Myocyte (in vitro differentiated cells): ENCODE data around the gene GNAL. TPM values are rescaled to one million over a fixed set of nuclear protein-coding genes. Genes with fewer than 3 reads are reported as not detected.
"Not testable (repeated sequence)": the region's sequence is repeated elsewhere in the genome, so short reads cannot be mapped to it uniquely, and the experiment has no call there.

ENCODE experiments used
- DNase-seq: peaks from one replicate; pipeline ENCODE4 v3.0.0-alpha.2; 2012; ENCODE audit warnings: low read depth
- total RNA-seq: library from RNA; depleted of rRNA; stranded (reverse); fragments of >200 nt; gene quantifications from 2 replicates; pipeline ENCODE4 v1.2.3, GENCODE V29; 2014

The GNAL gene
- total RNA-seq, 1 donor from 2014 or later, result 1.2 TPM

DNA sequence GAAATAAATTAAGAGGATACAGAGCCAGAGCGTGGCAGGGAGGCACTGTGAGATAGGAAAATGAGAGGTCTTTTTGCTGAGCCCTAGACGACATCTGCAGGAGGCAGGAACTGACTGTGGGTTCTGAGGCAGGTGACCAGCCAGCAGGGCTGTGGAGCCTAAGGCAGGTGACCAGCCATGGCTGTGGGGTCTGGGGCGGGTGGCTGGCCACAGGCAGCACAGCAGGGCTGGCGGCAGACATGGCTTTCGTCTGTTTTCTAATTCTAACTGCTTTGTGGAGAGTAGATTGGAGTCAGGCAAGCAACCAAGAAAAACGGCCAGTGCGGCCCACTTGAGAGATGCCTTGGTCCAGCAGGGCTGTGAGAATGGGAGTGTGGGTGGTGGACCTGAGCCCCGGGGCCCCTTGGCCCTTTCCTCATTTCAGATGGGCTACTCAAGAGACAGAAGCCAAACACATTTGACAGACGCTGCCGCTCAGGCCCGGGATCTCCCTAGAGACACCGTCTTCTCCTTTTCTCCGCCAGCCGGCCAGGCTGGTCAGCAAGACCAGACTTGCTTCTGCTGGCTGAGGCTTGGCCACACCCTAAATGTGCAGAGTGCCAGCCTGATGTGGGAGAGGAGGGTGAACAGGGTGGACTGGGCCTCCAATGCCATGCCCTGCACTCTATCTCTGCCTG is 19.7 kb upstream of the GNAL start:
- DNase-seq, result no peak

- no peak for DNase-seq
Measured at GRCh38 chr18:11669948-11670275, 19.2 kb upstream of the GNAL start.

DNA sequence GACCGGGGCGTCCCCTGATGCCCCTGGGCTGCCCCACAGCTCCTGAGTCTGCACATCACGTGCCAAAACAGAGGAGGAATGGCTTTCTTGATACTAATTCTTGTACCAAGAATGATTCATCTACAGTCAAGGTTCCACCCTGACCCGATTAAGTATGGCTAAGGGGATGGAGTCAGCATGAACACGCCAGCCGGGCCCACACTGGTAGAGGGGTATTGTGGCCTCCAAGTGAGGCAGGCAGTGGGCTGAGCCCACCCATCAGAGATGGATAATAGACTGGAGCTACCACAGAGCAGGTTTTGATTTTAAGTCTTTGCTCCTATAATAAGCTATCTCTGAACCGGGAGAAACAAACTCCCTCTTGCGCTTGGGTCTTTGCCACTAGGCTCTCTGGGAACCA is 17.9 kb upstream of the GNAL start:
- DNase-seq, result no peak

GRCh38 chr18:11672198-11672597 is 16.9 kb upstream of the GNAL start:
- no peak for DNase-seq

DNA sequence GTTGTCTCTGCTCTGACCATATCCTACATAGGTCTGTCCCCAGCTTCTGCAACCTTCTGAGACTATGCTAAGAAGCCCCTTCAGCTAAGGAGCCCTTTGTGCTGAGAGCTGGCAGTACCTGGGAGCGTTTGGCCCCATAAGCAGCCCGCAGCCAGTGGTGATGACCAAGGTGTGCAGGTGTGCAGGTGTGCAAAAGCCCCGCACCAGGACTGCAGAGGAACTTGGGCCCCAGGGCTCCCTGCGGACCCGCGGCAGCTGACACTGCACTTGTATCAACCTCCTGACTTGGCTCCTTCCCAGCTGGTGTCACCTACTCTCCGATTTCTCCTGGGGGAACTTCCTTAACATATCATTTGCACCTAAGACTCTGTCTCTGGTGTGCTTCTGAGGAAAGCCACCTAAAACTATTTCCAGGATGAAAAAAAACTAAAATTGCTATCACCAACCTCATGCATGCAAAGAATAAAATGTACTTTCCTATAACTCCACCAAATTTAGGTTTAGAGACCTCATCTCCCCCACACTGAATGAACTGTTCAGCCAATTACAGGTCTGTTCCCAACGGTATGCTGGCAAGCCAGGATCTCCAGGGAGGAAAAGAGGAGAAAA is 16.1 kb upstream of the GNAL start:
- no peak for DNase-seq

DNA sequence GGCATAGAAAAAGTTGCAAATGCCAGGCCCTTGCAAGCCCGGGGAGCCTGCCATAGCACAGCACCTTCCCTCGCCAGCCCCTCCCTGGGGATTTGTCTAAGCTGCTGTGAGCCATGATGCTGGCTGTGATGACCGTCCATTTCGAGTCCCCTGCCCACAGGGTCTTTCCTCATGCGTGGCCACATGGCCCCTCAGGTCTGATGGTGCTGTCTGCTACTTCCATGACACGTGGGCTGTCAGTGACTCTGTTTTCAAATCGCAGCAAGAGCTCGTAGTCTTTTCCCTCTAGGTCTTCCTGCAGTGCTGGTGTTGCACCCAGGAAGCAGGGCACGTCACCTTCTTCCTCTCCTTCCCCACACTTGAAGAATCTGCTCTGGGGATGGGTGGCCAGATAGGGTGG is 15.5 kb upstream of the GNAL start:
- no peak for DNase-seq

DNA sequence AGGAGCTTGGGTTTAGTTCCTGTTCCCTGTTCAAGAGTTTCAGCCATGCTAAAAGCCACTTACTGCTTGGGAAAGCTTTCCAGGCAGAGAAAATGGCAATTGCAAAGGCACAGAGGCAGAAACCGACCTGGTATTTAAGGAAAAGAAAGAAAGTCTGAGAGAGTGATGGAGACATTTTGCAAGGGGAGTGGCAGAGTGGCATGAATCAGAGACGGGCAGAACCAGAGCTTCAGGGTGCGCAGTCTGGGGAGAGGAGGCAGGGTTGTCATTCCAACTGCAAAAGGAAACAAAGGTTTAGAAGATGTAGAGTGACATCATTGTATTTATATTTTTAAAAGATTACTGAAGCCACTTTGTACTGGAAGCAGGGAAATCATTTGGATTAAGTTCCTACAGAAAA is 14.9 kb upstream of the GNAL start:
- DNase-seq, result no peak

GRCh38 chr18:11676386-11676785 is 12.7 kb upstream of the GNAL start:
- no peak for DNase-seq

DNA sequence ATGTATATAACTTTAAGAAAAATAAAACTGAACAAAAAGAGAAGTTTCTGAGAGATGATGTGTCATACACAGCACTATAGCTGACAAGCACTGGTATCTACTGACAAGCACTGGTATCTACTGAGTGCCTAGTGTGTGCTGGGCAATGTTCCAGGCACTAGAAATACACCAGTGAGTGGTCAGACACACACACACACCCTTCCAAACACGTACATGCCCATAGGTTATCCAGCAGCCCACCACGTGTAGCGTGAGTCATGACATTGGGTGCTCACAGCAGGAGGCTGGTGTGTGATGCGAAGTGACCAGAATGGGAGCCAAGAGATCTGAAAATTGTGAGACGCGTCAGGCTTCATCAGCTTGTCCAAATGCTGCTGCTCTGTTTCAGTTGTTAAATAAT is 12.2 kb upstream of the GNAL start:
- no peak for DNase-seq

DNA sequence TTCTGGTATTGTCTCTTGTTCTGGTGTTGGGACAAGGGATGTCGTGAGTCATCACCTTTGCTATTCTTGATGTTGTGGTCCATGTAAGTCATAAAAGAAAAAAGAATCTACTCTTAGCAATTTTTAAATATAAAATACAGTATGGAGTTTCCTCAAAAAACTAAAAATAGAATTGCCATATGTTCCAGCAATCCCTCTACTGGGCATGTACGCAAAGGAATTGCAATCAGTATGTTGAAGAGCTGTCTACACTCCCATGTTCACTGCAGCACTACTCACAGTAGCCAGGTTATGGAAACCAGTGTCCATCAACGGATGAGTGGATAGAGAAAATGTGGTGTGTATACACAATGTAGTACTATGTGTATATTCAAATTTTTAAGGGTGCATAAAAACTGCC is 10.9 kb upstream of the GNAL start:
- DNase-seq, result no peak

DNA sequence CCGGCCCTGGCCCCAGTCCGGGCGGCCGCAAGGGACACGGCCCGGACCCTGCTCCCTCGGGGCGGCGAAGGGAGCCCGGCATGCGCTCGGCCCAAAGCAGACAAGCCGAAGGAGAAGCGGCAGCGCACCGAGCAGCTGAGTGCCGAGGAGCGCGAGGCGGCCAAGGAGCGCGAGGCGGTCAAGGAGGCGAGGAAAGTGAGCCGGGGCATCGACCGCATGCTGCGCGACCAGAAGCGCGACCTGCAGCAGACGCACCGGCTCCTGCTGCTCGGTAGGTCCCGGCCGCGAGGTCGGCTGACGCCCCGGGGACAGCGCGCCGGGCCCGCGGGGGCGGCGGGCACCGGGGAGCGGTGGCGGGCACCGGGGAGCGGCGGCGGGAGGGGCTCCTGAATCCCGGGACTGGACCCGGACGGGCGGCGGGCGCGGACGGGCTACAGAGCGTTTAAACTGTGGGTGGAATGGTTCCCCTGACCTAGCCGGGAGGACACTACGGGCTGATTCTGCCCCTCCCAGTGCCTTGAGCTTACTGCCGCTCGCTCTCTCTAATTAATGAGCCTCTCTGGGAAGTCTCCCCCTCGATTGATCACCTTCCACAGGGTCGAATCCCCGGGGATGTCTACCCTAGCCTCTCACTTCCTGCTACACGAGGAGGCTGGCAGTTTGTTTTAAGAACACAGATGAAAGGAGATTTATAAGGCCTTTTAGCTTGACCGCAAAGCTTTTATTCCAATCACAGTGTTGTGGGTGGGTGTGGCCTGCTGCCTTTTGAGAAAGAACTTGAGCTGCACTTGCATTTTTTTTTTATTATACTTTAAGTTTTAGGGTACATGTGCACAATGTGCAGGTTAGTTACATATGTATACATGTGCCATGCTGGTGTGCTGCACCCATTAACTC is 853 bp downstream of the GNAL start:
- DNase-seq, result no peak

DNA sequence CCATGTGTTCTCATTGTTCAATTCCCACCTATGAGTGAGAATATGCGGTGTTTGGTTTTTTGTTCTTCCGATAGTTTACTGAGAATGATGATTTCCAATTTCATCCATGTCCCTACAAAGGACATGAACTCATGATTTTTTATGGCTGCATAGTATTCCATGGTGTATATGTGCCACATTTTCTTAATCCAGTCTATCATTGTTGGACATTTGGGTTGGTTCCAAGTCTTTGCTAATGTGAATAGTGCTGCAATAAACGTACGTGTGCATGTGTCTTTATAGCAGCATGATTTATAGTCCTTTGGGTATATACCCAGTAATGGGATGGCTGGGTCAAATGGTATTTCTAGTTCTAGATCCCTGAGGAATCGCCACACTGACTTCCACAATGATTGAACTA is 1.6 kb downstream of the GNAL start:
- not testable (repeated sequence) for DNase-seq

GRCh38 chr18:11695736-11696135 is 6.7 kb downstream of the GNAL start:
- DNase-seq, result no peak

GRCh38 chr18:11696451-11696850 is 7.4 kb downstream of the GNAL start:
- DNase-seq, result no peak

GRCh38 chr18:11700876-11701275 is 11.8 kb downstream of the GNAL start:
- DNase-seq, result no peak

- no peak for DNase-seq
Measured at GRCh38 chr18:11710578-11710977, 21.5 kb downstream of the GNAL start.

- no peak for DNase-seq
Measured at GRCh38 chr18:11713756-11714155, 24.7 kb downstream of the GNAL start.

GRCh38 chr18:11714244-11714918 is 25.3 kb downstream of the GNAL start:
- no peak for DNase-seq

DNA sequence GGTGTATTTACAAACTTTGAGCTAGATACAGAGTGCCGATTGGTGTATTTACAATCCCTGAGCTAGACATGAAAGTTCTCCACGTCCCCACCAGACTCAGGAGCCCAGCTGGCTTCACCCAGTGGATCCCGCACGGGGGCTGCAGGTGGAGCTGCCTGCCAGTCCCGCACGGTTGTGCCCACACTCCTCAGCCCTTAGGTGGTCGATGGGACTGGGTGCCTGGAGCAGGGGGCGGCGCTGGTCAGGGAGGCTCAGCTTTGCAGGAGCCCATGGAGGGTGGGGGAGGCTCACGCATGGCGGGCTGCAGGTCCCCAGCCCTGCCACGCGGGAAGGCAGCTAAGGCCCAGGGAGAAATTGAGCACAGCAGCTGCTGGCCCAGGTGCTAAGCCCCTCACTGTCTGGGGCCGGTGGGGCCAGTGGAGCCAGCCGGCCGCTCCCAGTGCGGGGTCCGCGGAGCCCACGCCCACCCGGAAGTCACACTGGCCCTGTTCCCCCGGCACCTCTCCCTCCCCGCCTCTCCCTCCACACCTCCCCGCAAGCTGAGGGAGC is 27.8 kb downstream of the GNAL start:
- DNase-seq, result not testable (repeated sequence)

- no peak for DNase-seq
Measured at GRCh38 chr18:11719050-11719449, 30.0 kb downstream of the GNAL start.

DNA sequence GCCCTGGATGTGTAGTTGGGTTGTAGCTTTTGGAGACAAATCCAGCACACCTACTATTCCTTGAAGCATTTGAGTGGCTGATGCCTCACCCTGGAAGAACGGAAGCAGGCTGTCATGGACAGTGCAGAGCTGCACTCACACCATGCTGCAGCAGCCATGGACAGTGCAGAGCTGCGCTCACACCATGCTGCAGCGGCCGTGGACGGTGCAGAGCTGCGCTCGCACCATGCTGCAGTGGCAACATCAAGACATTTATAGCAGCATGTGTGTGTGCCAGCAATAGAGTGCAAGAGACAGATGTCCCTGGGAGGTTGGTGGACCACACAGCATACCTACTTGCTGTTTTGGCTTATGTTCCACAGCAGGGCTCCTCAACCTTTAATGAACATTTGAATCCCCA is 30.6 kb downstream of the GNAL start:
- no peak for DNase-seq

DNA sequence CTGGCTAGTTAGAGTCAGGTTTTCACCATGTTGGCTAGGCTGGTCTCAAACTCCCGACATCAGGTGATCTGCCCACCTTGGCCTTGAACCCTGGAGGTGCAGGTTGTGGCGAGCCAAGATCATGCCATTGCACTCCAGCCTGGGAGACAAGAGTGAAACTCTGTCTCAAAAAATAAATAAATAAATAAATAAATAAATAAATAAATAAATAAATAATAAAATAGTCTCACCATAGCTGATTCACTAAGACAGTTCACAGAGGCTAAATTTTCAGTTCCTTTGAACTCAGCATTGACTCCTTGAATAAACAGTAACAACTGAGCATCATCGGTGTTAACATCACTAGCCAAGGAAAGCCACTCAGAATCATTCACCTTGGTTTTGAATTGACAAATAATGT is 32.7 kb downstream of the GNAL start:
- DNase-seq, result no peak
